ENCODE data around the gene ALDH1L1. TPM values are rescaled to one million over a fixed set of nuclear protein-coding genes. Genes with fewer than 3 reads are reported as not detected.
"Not testable (repeated sequence)": the region's sequence is repeated elsewhere in the genome, so short reads cannot be mapped to it uniquely, and the experiment has no call there.

The ALDH1L1 gene
- total RNA-seq, 1 experiment from 2014 or later = not detected

DNA sequence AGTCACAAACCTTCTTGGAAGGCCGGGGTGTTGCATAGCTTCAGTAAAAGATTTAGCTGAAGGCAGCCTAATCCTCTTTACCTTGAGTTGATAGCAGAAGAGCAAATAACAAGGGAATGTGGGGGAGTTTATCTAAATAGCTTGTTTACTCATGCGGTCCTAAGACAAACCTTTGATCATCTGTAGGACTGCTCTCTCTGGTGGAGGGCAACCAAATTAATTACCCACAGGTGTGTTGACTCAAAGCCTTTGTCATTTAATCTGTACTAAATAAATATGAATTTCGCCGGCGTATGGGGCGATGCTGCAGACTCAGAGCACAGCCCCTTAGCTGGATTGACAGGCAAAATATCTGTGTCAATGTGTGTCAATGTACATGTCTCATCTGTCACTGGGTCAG lies 113.7 kb downstream of the ALDH1L1 start:
- not testable (repeated sequence) for H3K4me3 ChIP-seq (ENCODE audit: low read length); H3K36me3 ChIP-seq (ENCODE audit: insufficient read depth, low read length); H3K27ac ChIP-seq (ENCODE audit: low read length); H3K9me2 ChIP-seq (replicated peaks; ENCODE audit: insufficient read depth, low read length); H3K4me1 ChIP-seq (ENCODE audit: low read length); H3K9ac ChIP-seq (ENCODE audit: low read length); H3K27me3 ChIP-seq (ENCODE audit: low read length); DNase-seq; H3K9me3 ChIP-seq (ENCODE audit: low read length); H2AFZ ChIP-seq (ENCODE audit: low read length); H3K4me2 ChIP-seq (ENCODE audit: low read depth, low read length, poor library complexity, severe bottlenecking); H4K20me1 ChIP-seq (ENCODE audit: insufficient read depth, low read depth, low read length); H3K79me2 ChIP-seq (ENCODE audit: low read length)

DNA sequence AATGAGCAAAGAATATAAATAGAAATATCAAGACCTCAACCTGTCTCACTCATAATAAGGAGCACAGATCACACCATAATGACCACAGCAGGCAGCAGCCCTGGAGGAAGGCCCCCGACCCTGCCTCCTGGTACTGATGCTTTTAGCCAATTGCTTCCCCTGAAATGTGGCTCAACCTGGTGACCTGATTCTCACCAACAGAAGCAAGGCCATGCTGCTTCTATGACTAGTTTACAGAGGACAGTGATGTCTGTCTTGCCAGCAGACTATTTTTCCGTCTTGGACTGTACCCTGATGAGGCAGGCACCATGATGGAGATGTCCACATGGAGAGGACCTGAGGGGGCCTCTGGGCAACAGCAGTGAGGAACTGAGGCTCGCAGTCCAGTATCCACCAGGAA lies 114.5 kb downstream of the ALDH1L1 start:
- Histone ChIP-seq H3K4me3 (ENCODE audit: low read length) (no peak overlapping the region), H3K4me2 (ENCODE audit: low read depth, low read length, poor library complexity, severe bottlenecking) (no peak overlapping the region), H3K27me3 (ENCODE audit: low read length) (no peaks in the 10 kb centered on the region), H2AFZ (ENCODE audit: low read length) (no peak overlapping the region), H3K9me3 (ENCODE audit: low read length) (no peaks in the 10 kb centered on the region), H3K9ac (ENCODE audit: low read length) (no peak overlapping the region), H3K9me2 (replicated peaks; ENCODE audit: insufficient read depth, low read length) (no peaks in the 10 kb centered on the region), H3K36me3 (ENCODE audit: insufficient read depth, low read length) (no peaks in the 10 kb centered on the region), H3K4me1 (ENCODE audit: low read length) (no peaks in the 10 kb centered on the region), H4K20me1 (ENCODE audit: insufficient read depth, low read depth, low read length) (0 out of 2 replicates have a peak, but pooled peaks cover 3% of the 10 kb centered on the region), H3K27ac (ENCODE audit: low read length) (no peak overlapping the region), H3K79me2 (ENCODE audit: low read length) (no peaks in the 10 kb centered on the region)
- DNase-seq = no peak

DNA sequence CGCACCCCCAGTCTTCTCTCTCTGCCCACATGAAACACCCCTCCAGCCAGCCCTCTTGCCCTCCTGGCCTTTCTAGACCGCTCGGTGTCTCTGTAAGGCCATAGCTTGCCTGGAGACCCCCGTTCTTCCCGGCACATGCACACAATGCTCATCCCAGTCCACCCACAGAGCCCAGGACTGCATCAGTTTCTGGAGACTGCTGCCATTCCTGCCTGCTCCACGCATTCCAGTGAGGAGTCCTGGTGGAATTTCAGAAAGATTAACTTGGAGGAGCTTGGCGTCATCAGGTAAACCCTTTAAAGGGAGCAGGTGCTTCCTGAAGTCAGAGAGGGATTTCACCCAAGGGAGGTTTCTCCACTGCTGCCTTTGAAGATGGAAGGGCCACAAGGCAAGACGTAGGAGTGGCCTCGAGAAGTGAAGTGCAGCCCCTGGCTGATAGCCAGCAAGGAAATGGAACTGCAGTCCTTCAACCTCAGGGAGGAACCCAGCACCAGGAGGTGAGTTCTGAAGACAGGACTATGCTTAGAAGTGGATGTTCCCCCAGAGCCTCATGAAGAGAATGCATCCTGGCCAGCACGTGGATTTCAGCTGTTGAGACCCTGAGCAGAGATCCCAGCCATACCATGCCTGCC lies 115.6 kb downstream of the ALDH1L1 start:
- no peak overlapping the region for H3K4me2 ChIP-seq (ENCODE audit: low read depth, low read length, poor library complexity, severe bottlenecking)
- H3K9ac ChIP-seq (ENCODE audit: low read length) = no peak overlapping the region
- DNase-seq = no peak

DNA sequence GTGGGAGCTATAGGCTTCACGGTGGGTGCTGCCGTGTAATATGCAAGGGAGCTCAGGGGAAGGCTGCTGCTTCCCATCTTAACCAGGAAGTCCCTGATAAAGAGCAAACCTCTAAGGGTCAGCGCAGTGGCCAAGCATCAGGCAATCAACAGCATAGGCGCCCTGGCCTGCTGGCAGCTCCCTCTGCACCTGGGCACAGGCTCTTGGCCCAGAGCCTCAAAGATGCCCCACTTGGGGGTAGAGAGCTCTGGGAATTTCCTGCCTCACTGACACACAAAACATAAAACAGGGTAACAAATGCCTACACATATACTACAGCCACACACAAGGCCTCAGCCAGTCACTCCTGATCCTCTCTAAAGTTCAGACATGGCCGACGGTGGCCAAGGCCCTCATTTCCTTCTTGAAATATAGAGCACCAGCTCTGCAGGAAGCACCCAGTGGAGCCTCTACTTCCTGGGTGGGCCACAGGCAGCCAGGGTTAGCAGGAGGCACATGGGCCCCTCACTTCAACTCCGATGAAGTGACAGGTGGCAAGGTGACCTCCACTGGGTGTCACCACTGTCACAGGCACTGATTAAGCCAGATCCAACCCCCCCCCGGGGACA lies 116.9 kb downstream of the ALDH1L1 start:
- H4K20me1 ChIP-seq (ENCODE audit: insufficient read depth, low read depth, low read length) = no peaks in the 10 kb centered on the region
- H3K79me2 ChIP-seq (ENCODE audit: low read length) = no peaks in the 10 kb centered on the region
- H3K27ac ChIP-seq (ENCODE audit: low read length) = no peak overlapping the region
- H3K27me3 ChIP-seq (ENCODE audit: low read length) = no peaks in the 10 kb centered on the region
- no peaks in the 10 kb centered on the region for H3K9me3 ChIP-seq (ENCODE audit: low read length)
- no peak for DNase-seq
- no peaks in the 10 kb centered on the region for H3K9me2 ChIP-seq (replicated peaks; ENCODE audit: insufficient read depth, low read length)
- H3K9ac ChIP-seq (ENCODE audit: low read length) = no peak overlapping the region
- H3K36me3 ChIP-seq (ENCODE audit: insufficient read depth, low read length) = no peaks in the 10 kb centered on the region
- no peak overlapping the region for H2AFZ ChIP-seq (ENCODE audit: low read length)
- no peak overlapping the region for H3K4me2 ChIP-seq (ENCODE audit: low read depth, low read length, poor library complexity, severe bottlenecking)
- H3K4me1 ChIP-seq (ENCODE audit: low read length) = no peaks in the 10 kb centered on the region
- no peak overlapping the region for H3K4me3 ChIP-seq (ENCODE audit: low read length)

More for the DNA sequence above, 115.6 kb downstream of the ALDH1L1 start:
- no peaks in the 10 kb centered on the region for H3K9me3 ChIP-seq (ENCODE audit: low read length)
- H3K79me2 ChIP-seq (ENCODE audit: low read length) = no peaks in the 10 kb centered on the region
- H3K4me1 ChIP-seq (ENCODE audit: low read length) = no peaks in the 10 kb centered on the region
- H3K27ac ChIP-seq (ENCODE audit: low read length) = no peak overlapping the region
- no peak overlapping the region for H3K4me3 ChIP-seq (ENCODE audit: low read length)
- 0 out of 2 replicates have a peak, but pooled peaks cover 3% of the 10 kb centered on the region for H4K20me1 ChIP-seq (ENCODE audit: insufficient read depth, low read depth, low read length)
- H3K27me3 ChIP-seq (ENCODE audit: low read length) = no peaks in the 10 kb centered on the region
- no peak overlapping the region for H2AFZ ChIP-seq (ENCODE audit: low read length)
- H3K9me2 ChIP-seq (replicated peaks; ENCODE audit: insufficient read depth, low read length) = no peaks in the 10 kb centered on the region
- H3K36me3 ChIP-seq (ENCODE audit: insufficient read depth, low read length) = no peaks in the 10 kb centered on the region

DNA sequence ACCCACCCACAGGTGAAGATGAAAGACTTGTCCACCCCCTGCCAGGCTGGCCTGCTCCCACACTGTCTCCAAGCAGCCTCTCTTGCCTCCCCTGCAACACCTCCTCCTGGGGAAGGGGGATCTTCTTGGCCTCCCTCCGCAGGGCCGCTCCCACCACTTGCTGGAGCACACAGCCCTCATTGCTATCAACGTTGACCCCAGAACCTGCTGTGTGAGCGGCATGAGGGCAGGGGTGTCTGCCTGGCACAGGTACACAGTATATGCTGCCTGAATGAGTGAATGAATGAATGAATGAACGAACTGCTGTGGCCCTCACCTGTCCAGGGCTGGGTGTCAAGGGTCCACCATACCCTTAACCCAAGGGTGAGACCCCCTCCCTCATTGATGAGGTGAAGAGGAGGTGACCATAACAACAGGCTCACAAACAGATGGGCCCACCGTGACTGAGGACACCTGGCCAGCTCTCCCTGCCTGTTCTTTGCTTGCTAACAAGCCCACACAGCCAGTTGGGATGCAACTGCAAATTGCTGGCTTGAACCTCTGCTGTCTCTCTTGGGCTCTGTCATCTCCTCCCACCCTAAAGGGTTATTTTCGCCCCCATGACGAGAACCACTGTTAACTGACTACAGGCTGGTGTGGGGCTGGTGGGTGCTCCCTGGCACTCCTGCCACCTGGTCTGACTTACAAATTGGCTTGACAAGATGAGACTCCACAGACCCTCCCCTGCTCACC lies 118.9 kb downstream of the ALDH1L1 start:
- Histone ChIP-seq H3K36me3 (ENCODE audit: insufficient read depth, low read length) (no peaks in the 10 kb centered on the region), H3K9ac (ENCODE audit: low read length) (no peak overlapping the region)

DNA sequence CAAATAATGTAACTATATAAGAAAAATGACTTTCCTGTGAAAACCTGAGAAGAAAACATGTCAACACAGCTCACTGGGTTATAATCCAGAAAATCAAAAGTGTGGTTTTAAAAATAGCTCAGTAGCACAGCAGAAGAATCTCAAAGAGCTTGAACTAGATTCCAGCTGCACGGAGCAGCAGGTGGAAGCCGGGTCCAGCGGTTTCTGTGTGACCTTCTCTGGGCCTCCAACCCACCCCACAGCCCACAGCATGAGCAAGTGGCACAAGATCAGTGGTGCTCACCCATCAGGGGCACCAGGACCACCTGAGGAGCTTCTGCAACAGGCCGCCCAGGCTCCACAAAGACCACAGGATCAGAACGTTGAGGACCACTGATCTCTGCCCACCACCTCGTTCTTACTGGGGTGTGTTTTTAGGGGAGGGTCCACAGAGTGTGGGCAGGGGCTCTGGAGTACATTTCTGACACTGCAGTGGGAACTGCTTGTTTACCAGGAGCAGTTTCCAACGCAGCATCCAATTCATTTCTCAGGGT lies 119.7 kb downstream of the ALDH1L1 start:
- DNase-seq = no peak
- Histone ChIP-seq H3K27ac (ENCODE audit: low read length) (no peak overlapping the region), H3K4me2 (ENCODE audit: low read depth, low read length, poor library complexity, severe bottlenecking) (no peak overlapping the region), H3K9me2 (replicated peaks; ENCODE audit: insufficient read depth, low read length) (no peaks in the 10 kb centered on the region), H3K79me2 (ENCODE audit: low read length) (no peaks in the 10 kb centered on the region), H3K4me1 (ENCODE audit: low read length) (no peaks in the 10 kb centered on the region), H3K36me3 (ENCODE audit: insufficient read depth, low read length) (no peaks in the 10 kb centered on the region), H4K20me1 (ENCODE audit: insufficient read depth, low read depth, low read length) (no peaks in the 10 kb centered on the region), H3K4me3 (ENCODE audit: low read length) (no peak overlapping the region), H3K9ac (ENCODE audit: low read length) (no peak overlapping the region), H3K9me3 (ENCODE audit: low read length) (no peaks in the 10 kb centered on the region), H2AFZ (ENCODE audit: low read length) (no peak overlapping the region), H3K27me3 (ENCODE audit: low read length) (no peaks in the 10 kb centered on the region)

More for the DNA sequence above, 118.9 kb downstream of the ALDH1L1 start:
- no peak overlapping the region for H3K4me2 ChIP-seq (ENCODE audit: low read depth, low read length, poor library complexity, severe bottlenecking)
- H3K27me3 ChIP-seq (ENCODE audit: low read length) = no peaks in the 10 kb centered on the region
- no peaks in the 10 kb centered on the region for H3K9me2 ChIP-seq (replicated peaks; ENCODE audit: insufficient read depth, low read length)
- H3K27ac ChIP-seq (ENCODE audit: low read length) = no peak overlapping the region
- H4K20me1 ChIP-seq (ENCODE audit: insufficient read depth, low read depth, low read length) = no peaks in the 10 kb centered on the region
- no peak overlapping the region for H2AFZ ChIP-seq (ENCODE audit: low read length)
- no peak overlapping the region for H3K4me3 ChIP-seq (ENCODE audit: low read length)
- no peaks in the 10 kb centered on the region for H3K9me3 ChIP-seq (ENCODE audit: low read length)
- no peak for DNase-seq
- H3K79me2 ChIP-seq (ENCODE audit: low read length) = no peaks in the 10 kb centered on the region
- no peaks in the 10 kb centered on the region for H3K4me1 ChIP-seq (ENCODE audit: low read length)

DNA sequence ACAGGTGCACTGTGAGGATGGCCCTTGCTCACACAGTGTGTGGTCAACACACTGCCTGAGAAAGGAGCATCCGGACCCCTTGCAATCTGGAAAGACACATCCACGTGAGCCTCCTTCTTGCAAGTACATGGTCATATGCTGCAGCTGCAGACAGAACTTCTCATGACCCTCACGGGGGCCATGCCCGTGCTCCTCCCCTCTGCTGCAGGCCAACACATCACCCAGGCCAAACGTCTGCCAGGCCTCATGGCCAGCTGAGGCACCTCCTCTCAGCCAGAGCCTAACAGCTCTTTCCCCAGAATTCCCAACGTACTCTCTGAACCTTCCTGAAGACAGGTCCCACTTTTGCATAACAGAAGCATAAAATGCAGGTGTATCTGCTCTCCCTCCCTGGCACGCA lies 121.7 kb downstream of the ALDH1L1 start:
- Histone ChIP-seq H3K27me3 (ENCODE audit: low read length) (no peaks in the 10 kb centered on the region), H3K4me2 (ENCODE audit: low read depth, low read length, poor library complexity, severe bottlenecking) (no peak overlapping the region), H3K27ac (ENCODE audit: low read length) (no peak overlapping the region), H3K4me1 (ENCODE audit: low read length) (no peaks in the 10 kb centered on the region), H4K20me1 (ENCODE audit: insufficient read depth, low read depth, low read length) (no peaks in the 10 kb centered on the region), H3K9me2 (replicated peaks; ENCODE audit: insufficient read depth, low read length) (no peaks in the 10 kb centered on the region), H3K4me3 (ENCODE audit: low read length) (no peak overlapping the region), H3K9me3 (ENCODE audit: low read length) (no peaks in the 10 kb centered on the region), H3K79me2 (ENCODE audit: low read length) (no peaks in the 10 kb centered on the region), H3K36me3 (ENCODE audit: insufficient read depth, low read length) (no peaks in the 10 kb centered on the region), H3K9ac (ENCODE audit: low read length) (no peak overlapping the region), H2AFZ (ENCODE audit: low read length) (no peak overlapping the region)
- DNase-seq = no peak

DNA sequence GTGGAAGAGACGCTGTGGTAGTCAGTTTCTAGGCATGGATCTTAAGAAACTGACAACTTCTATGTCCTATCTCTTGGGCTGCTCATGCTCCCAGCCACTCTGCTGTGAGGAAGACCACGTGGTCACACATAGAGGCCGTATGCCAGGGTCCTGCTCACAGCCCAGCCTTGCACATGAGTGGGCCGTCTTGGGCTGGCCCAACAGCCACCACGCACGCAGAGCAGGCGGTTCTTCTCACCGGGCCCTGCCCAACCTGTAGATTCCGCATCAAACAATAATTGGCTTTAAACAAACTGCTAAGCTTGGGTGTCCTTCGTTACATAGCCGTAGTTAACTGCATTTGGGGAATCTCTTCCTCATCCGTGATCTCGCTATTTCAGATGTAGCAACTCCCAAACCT lies 122.5 kb downstream of the ALDH1L1 start:
- DNase-seq = no peak
- H2AFZ ChIP-seq (ENCODE audit: low read length) = no peak overlapping the region

More for the DNA sequence above, 122.5 kb downstream of the ALDH1L1 start:
- Histone ChIP-seq H3K36me3 (ENCODE audit: insufficient read depth, low read length) (no peaks in the 10 kb centered on the region), H3K9me2 (replicated peaks; ENCODE audit: insufficient read depth, low read length) (no peaks in the 10 kb centered on the region), H3K9me3 (ENCODE audit: low read length) (no peaks in the 10 kb centered on the region), H3K9ac (ENCODE audit: low read length) (no peak overlapping the region), H3K79me2 (ENCODE audit: low read length) (no peaks in the 10 kb centered on the region), H3K4me3 (ENCODE audit: low read length) (no peak overlapping the region), H3K4me2 (ENCODE audit: low read depth, low read length, poor library complexity, severe bottlenecking) (no peak overlapping the region), H4K20me1 (ENCODE audit: insufficient read depth, low read depth, low read length) (no peaks in the 10 kb centered on the region), H3K27me3 (ENCODE audit: low read length) (no peaks in the 10 kb centered on the region), H3K27ac (ENCODE audit: low read length) (no peak overlapping the region), H3K4me1 (ENCODE audit: low read length) (no peaks in the 10 kb centered on the region)
